ENCODE measurements around the gene SDK1. TPM values are rescaled to one million over a fixed set of nuclear protein-coding genes. Genes with fewer than 3 reads are reported as not detected.
"Not testable (repeated sequence)": the region's sequence is repeated elsewhere in the genome, so short reads cannot be mapped to it uniquely, and the experiment has no call there.

The SDK1 gene
- total and polyA plus RNA-seq, 8 donors, result 1.6 to 11.2 (median 6.6) TPM

DNA sequence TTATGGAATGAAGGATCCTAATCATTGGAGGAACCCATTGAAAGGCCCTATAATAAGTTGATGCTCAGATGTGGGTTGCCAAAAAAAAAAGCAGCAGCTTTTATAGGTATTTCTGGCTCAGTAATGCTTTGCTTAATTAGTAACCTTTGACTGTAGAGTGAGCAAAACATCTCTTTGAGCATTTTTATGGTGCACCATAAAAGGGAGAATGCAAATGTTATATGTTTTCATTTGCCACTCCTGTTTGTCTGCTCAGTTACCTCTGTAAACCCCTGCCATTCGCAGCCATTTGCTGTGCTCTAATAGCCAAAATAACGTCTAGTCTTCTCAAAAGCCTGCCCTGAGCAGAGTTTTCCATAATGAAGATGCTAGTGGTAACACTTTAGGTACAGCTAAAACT lies 792.0 kb downstream of the SDK1 start:
- no peak overlapping the region for H3K27ac ChIP-seq
- H3K36me3 ChIP-seq, result no peaks in the 10 kb centered on the region
- TF ChIP-seq POLR2A (IDR thresholded peaks at IDR 0.05), result no peak
- TF ChIP-seq EP300 (IDR thresholded peaks at IDR 0.05), result no peak
- TF ChIP-seq, protein P1, sequence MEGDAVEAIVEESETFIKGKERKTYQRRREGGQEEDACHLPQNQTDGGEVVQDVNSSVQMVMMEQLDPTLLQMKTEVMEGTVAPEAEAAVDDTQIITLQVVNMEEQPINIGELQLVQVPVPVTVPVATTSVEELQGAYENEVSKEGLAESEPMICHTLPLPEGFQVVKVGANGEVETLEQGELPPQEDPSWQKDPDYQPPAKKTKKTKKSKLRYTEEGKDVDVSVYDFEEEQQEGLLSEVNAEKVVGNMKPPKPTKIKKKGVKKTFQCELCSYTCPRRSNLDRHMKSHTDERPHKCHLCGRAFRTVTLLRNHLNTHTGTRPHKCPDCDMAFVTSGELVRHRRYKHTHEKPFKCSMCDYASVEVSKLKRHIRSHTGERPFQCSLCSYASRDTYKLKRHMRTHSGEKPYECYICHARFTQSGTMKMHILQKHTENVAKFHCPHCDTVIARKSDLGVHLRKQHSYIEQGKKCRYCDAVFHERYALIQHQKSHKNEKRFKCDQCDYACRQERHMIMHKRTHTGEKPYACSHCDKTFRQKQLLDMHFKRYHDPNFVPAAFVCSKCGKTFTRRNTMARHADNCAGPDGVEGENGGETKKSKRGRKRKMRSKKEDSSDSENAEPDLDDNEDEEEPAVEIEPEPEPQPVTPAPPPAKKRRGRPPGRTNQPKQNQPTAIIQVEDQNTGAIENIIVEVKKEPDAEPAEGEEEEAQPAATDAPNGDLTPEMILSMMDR (IDR thresholded peaks at IDR 0.05), result no peak
- TF ChIP-seq POLR2AphosphoS5 (IDR thresholded peaks at IDR 0.05), result no peak
- no peaks in the 10 kb centered on the region for H3K27me3 ChIP-seq
- WGBS, 5 donors, result 72 to 93% (median 82%) methylated on average over 2 of the region's 2 CpGs
- intact Hi-C loops (cut with DNase I; ENCODE audit: low total_unique reads), result no loop called here
- DNase-seq, result no peak
- no peak overlapping the region for H3K4me3 ChIP-seq
- no peaks in the 10 kb centered on the region for H3K4me1 ChIP-seq
- peaks cover 0 to 18% (median 9%) of the 10 kb centered on the region in 4 donors for H3K9me3 ChIP-seq

DNA sequence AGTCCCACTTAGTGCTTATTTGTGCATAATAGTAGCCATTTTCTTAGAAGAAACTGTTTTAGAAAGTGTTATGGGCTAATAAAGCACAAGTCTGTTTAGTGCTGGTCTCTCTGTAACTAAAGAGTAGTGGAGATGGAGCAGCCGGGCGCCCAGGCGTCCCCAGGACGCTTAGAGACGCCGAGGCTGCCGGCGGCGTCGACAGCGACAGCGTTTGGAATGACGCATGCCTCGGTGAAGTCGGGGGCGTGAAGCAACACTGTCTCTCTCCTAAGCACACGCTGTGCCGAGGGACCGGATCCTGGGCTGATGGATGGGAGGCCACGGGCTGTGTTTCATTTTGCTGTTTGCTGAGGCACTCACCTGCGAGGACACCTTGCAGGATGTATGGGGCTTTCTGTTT lies 792.4 kb downstream of the SDK1 start:
- no peaks in the 10 kb centered on the region for H3K27me3 ChIP-seq
- no peak overlapping the region for H3K4me3 ChIP-seq
- WGBS, 5 donors, result 86 to 94% (median 90%) methylated on average over 21 of the region's 21 CpGs
- DNase-seq, result no peak
- no peaks in the 10 kb centered on the region for H3K36me3 ChIP-seq
- H3K27ac ChIP-seq, result no peak overlapping the region
- intact Hi-C loops (cut with DNase I; ENCODE audit: low total_unique reads), result no loop called here
- H3K9me3 ChIP-seq, result peaks cover 0 to 18% (median 9%) of the 10 kb centered on the region in 4 donors
- no peak for TF ChIP-seq POLR2AphosphoS5 (IDR thresholded peaks at IDR 0.05)
- TF ChIP-seq, protein P1 (IDR thresholded peaks at IDR 0.05), result no peak
- TF ChIP-seq POLR2A (IDR thresholded peaks at IDR 0.05), result no peak
- TF ChIP-seq EP300 (IDR thresholded peaks at IDR 0.05), result no peak
- no peaks in the 10 kb centered on the region for H3K4me1 ChIP-seq

DNA sequence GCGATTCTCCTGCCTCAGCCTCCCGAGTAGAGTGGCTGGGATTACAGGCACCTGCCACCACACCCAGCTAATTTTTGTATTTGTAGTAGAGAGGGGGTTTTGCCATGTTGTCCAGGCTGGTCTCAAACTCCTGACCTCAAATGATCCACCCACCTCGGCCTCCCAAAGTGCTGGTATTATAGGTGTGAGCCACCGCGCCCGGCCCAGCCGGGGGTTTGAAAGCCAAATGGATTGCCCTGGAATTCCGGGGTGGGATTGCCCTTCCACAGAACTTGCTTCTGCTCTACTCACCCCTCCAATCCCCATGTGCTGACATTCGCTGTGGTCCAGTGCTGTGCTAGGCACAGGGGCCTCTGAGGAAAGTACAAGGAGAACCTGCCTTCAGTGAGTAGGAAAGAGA lies 793.1 kb downstream of the SDK1 start:
- peaks cover 0 to 18% (median 9%) of the 10 kb centered on the region in 4 donors for H3K9me3 ChIP-seq
- H3K4me3 ChIP-seq; intact Hi-C loops (cut with DNase I; ENCODE audit: low total_unique reads); H3K27me3 ChIP-seq; H3K4me1 ChIP-seq; H3K36me3 ChIP-seq; H3K27ac ChIP-seq; DNase-seq: not testable (repeated sequence)
- WGBS, 5 donors, result 87 to 93% (median 92%) methylated on average over 9 of the region's 9 CpGs

DNA sequence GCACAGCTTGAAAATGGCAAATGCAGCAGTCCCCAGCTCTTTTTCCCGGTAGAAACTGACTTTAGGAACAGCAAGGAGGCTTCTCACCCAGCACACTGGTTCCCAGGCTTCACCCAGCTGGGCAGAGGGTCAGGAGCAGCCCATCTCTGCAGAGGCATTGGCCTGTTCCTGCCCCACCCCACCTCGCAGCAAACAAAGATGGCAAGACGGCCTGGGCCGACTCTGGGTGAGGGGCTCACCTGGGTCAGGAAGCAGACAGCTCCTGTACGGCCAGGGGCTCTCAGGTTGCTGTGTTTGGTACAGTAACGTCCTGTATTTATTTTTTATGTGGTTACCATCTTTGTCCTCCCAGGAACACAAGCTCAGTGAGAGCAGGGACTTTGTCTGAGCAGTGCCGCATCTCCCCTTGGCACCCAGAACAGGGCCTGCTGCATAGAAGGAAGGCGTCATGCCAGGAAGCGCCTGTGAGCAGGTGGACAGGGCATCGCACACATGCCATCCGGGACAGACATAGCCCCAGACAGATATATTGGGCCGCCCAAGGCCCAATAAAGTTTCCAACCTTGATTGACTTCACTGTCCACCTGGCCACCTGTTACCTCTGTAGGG lies 796.1 kb downstream of the SDK1 start:
- DNase-seq, result no peak
- Histone ChIP-seq H3K4me3 (no peak overlapping the region), H3K9me3 (no peaks in the 10 kb centered on the region), H3K27me3 (no peaks in the 10 kb centered on the region), H3K36me3 (no peaks in the 10 kb centered on the region), H3K4me1 (no peaks in the 10 kb centered on the region), H3K27ac (no peak overlapping the region)
- TF ChIP-seq POLR2A (IDR thresholded peaks at IDR 0.05) (no peak), EP300 (IDR thresholded peaks at IDR 0.05) (no peak), POLR2AphosphoS5 (IDR thresholded peaks at IDR 0.05) (no peak)
- TF ChIP-seq, protein P1 (IDR thresholded peaks at IDR 0.05), result no peak
- intact Hi-C loops (cut with DNase I; ENCODE audit: low total_unique reads), result no loop called here
- WGBS, 5 donors, result 81 to 90% (median 87%) methylated on average over 12 of the region's 12 CpGs

DNA sequence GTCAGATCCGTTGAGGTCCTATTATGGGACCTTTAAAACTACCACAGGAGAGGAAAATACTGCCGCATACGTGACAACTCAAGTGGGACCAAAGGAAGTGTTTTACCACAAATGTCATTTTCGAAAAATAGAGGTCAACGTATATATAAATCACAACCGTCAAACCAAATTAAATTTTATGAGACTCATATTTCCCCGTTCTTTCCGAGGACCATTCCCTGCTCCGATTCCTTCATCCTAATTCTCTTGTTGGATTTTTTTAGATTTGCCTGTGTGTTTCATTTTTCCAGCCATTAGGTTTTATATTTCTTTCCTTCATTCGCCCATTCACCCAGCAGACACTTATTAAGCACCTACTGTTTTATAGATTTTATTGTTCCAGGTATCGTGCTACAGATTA lies 797.1 kb downstream of the SDK1 start:
- no peak for DNase-seq
- no peak overlapping the region for H3K27ac ChIP-seq
- intact Hi-C loops (cut with DNase I; ENCODE audit: low total_unique reads), result no loop called here
- 84 to 88% (median 85%) methylated on average over 11 of the region's 11 CpGs for WGBS, 5 donors
- H3K9me3 ChIP-seq, result no peaks in the 10 kb centered on the region
- TF ChIP-seq EP300 (IDR thresholded peaks at IDR 0.05), result no peak
- no peak for TF ChIP-seq POLR2A (IDR thresholded peaks at IDR 0.05)
- TF ChIP-seq, protein P1 (IDR thresholded peaks at IDR 0.05), result no peak
- TF ChIP-seq POLR2AphosphoS5 (IDR thresholded peaks at IDR 0.05), result no peak
- no peaks in the 10 kb centered on the region for H3K36me3 ChIP-seq
- no peaks in the 10 kb centered on the region for H3K27me3 ChIP-seq
- no peak overlapping the region for H3K4me3 ChIP-seq
- no peaks in the 10 kb centered on the region for H3K4me1 ChIP-seq
